Measurements from ENCODE around the gene NARS2.
A peak's percentile ranks its signal among the peaks of the same experiment; 100 is the strongest.
"Not testable (repeated sequence)": the region's sequence is repeated elsewhere in the genome, so short reads cannot be mapped to it uniquely, and the experiment has no call there.

Gene NARS2

DNA sequence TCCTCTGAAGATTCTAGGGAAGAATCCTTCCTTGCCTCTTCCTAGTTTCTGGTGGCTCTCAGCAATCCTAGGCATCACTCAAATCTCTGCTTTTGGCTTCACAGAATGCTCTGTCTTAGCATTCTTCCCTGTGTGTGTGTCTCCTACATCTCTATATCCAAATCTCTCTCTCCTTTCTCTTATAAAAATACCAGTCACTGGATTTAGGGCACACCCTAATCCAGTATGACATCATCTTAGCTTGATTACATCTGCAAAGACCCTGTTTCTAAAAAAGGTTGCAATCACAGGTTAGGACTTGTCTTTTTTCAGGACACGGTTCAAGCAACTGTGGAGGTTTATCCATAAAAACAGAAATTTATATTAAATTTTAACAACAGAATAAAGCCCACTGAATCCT lies 54.4 kb downstream of the NARS2 start:
- Histone ChIP-seq H3K27me3 (replicated peaks in 2 of 5; ENCODE audit: control insufficient read depth in 4 of 5, insufficient read depth in 5 of 5, low read length in 4 of 5) (no peaks in the 10 kb centered on the region), H3K4me1 (ENCODE audit: control extremely low read depth in 1 of 4, control insufficient read depth in 4 of 4, insufficient read depth in 4 of 4, low read length in 3 of 4) (no peaks in the 10 kb centered on the region), H3K4me3 (ENCODE audit: control insufficient read depth in 1 of 7, extremely low read depth in 1 of 7, insufficient read depth in 4 of 7, low read depth in 2 of 7, low read length in 6 of 7) (no peak overlapping the region), H3K27ac (ENCODE audit: insufficient read depth in 1 of 2, low read depth in 1 of 2, low read length in 2 of 2, poor library complexity in 1 of 2, severe bottlenecking in 2 of 2) (no peak overlapping the region), H3K9me3 (ENCODE audit: control extremely low read depth in 1 of 5, control insufficient read depth in 4 of 5, insufficient read depth in 2 of 5, low read depth in 1 of 5, low read length in 4 of 5) (peaks cover 0 to 6% (median 0%) of the 10 kb centered on the region in 5 experiments), H3K36me3 (ENCODE audit: control insufficient read depth in 4 of 4, insufficient read depth in 4 of 4, low read length in 3 of 4) (peaks cover 6 to 18% (median 9%) of the 10 kb centered on the region in 4 experiments)
- WGBS (ENCODE audit: insufficient coverage), result no CpG with 5 or more reads among the region's 1 CpG
- DNase-seq, result no peak
- ChIA-PET CTCF (interaction anchor here (0.7 to 1.4 kb wide), 4 partner anchors 15 to 100 kb away, joined by 3 to 4 read pairs (median 3); no protein-coding TSS in a partner anchor), POLR2A (interaction anchor here (0.6 kb wide), 1 partner anchor 17 kb away, joined by 3 read pairs; no protein-coding TSS in a partner anchor)

GRCh38 chr11:78516281-78516680 lies 58.4 kb downstream of the NARS2 start:
- ChIA-PET CTCF (interaction anchor here (0.6 to 2.1 kb wide), 2 partner anchors 21 to 37 kb away, joined by 4 to 7 read pairs; no protein-coding TSS in a partner anchor), POLR2A (no interaction called here)
- Histone ChIP-seq H3K4me1 (ENCODE audit: control extremely low read depth in 1 of 4, control insufficient read depth in 4 of 4, insufficient read depth in 4 of 4, low read length in 3 of 4) (no peaks in the 10 kb centered on the region), H3K9me3 (ENCODE audit: control extremely low read depth in 1 of 5, control insufficient read depth in 4 of 5, insufficient read depth in 2 of 5, low read depth in 1 of 5, low read length in 4 of 5) (no peaks in the 10 kb centered on the region), H3K4me3 (ENCODE audit: control insufficient read depth in 1 of 7, extremely low read depth in 1 of 7, insufficient read depth in 4 of 7, low read depth in 2 of 7, low read length in 6 of 7) (no peak overlapping the region), H3K27ac (ENCODE audit: insufficient read depth in 1 of 2, low read depth in 1 of 2, low read length in 2 of 2, poor library complexity in 1 of 2, severe bottlenecking in 2 of 2) (no peak overlapping the region), H3K36me3 (ENCODE audit: control insufficient read depth in 4 of 4, insufficient read depth in 4 of 4, low read length in 3 of 4) (peaks cover 2 to 12% (median 4%) of the 10 kb centered on the region in 4 experiments), H3K27me3 (replicated peaks in 2 of 5; ENCODE audit: control insufficient read depth in 4 of 5, insufficient read depth in 5 of 5, low read length in 4 of 5) (no peaks in the 10 kb centered on the region)
- no peak for DNase-seq
- WGBS (ENCODE audit: insufficient coverage), result 100% methylated on average over 2 of the region's 4 CpGs

- H3K27ac ChIP-seq (ENCODE audit: insufficient read depth in 1 of 2, low read depth in 1 of 2, low read length in 2 of 2, poor library complexity in 1 of 2, severe bottlenecking in 2 of 2), result no peak overlapping the region
- CTCF ChIA-PET, result no interaction called here
- POLR2A ChIA-PET, result no interaction called here
- WGBS (ENCODE audit: insufficient coverage), result 68% methylated on average over 4 of the region's 4 CpGs
- H3K4me3 ChIP-seq (ENCODE audit: control insufficient read depth in 1 of 7, extremely low read depth in 1 of 7, insufficient read depth in 4 of 7, low read depth in 2 of 7, low read length in 6 of 7), result no peak overlapping the region
- no peaks in the 10 kb centered on the region for H3K4me1 ChIP-seq (ENCODE audit: control extremely low read depth in 1 of 4, control insufficient read depth in 4 of 4, insufficient read depth in 4 of 4, low read length in 3 of 4)
- DNase-seq, result no peak
- H3K27me3 ChIP-seq (replicated peaks in 2 of 5; ENCODE audit: control insufficient read depth in 4 of 5, insufficient read depth in 5 of 5, low read length in 4 of 5), result no peaks in the 10 kb centered on the region
- peaks cover 2 to 14% (median 8%) of the 10 kb centered on the region in 4 experiments for H3K36me3 ChIP-seq (ENCODE audit: control insufficient read depth in 4 of 4, insufficient read depth in 4 of 4, low read length in 3 of 4)
- H3K9me3 ChIP-seq (ENCODE audit: control extremely low read depth in 1 of 5, control insufficient read depth in 4 of 5, insufficient read depth in 2 of 5, low read depth in 1 of 5, low read length in 4 of 5), result peaks cover 0 to 4% (median 0%) of the 10 kb centered on the region in 5 experiments
Measured at GRCh38 chr11:78514922-78515502, 59.7 kb downstream of the NARS2 start.

DNA sequence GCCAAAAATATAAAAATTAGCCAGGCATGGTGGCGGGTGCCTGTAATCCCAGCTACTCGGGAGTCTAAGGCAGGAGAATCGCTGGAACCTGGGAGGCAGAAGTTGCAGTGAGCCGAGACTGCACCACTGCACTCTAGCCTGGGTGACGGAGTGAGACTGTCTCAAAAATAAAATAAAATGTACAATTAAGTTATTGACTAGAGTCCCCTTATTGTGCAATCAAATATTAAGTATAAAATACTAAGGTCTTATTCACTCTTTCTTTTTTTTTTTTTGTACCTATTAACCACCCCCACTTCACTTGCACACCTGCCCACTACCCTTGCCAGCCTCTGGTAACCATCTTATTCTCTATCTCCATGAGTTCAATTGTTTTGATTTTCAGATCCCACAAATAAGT lies 61.6 kb downstream of the NARS2 start:
- H3K4me1 ChIP-seq (ENCODE audit: control extremely low read depth in 1 of 4, control insufficient read depth in 4 of 4, insufficient read depth in 4 of 4, low read length in 3 of 4); H3K9me3 ChIP-seq (ENCODE audit: control extremely low read depth in 1 of 5, control insufficient read depth in 4 of 5, insufficient read depth in 2 of 5, low read depth in 1 of 5, low read length in 4 of 5); H3K4me3 ChIP-seq (ENCODE audit: control insufficient read depth in 1 of 7, extremely low read depth in 1 of 7, insufficient read depth in 4 of 7, low read depth in 2 of 7, low read length in 6 of 7); H3K27me3 ChIP-seq (replicated peaks in 2 of 5; ENCODE audit: control insufficient read depth in 4 of 5, insufficient read depth in 5 of 5, low read length in 4 of 5); H3K27ac ChIP-seq (ENCODE audit: insufficient read depth in 1 of 2, low read depth in 1 of 2, low read length in 2 of 2, poor library complexity in 1 of 2, severe bottlenecking in 2 of 2); POLR2A ChIA-PET; CTCF ChIA-PET; DNase-seq: not testable (repeated sequence)
- peaks cover 2 to 16% (median 8%) of the 10 kb centered on the region in 4 experiments for H3K36me3 ChIP-seq (ENCODE audit: control insufficient read depth in 4 of 4, insufficient read depth in 4 of 4, low read length in 3 of 4)
- WGBS (ENCODE audit: insufficient coverage), result 100% methylated on average over 2 of the region's 5 CpGs

DNA sequence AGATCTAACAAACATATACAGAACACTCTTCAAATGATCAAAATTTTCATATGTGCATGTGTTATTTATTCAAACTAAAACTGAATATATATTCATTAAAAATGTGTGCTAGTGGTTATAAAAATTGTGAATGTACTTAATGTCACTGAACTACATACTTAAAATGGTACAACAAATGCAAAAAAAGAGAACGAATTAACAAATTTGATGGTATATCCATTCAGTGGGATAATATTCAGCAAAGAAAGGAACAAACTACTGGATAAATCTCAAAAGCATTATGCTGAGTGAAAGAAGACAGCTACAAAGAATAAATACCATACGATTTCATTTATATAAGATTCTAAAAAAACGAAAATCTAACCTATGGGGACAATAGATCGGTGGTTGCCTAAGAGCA lies 64.1 kb downstream of the NARS2 start:
- POLR2A ChIA-PET, result no interaction called here
- Histone ChIP-seq H3K9me3 (ENCODE audit: control extremely low read depth in 1 of 5, control insufficient read depth in 4 of 5, insufficient read depth in 2 of 5, low read depth in 1 of 5, low read length in 4 of 5) (peaks cover 0 to 6% (median 0%) of the 10 kb centered on the region in 5 experiments), H3K36me3 (ENCODE audit: control insufficient read depth in 4 of 4, insufficient read depth in 4 of 4, low read length in 3 of 4) (peaks cover 5 to 16% (median 6%) of the 10 kb centered on the region in 4 experiments), H3K27me3 (replicated peaks in 2 of 5; ENCODE audit: control insufficient read depth in 4 of 5, insufficient read depth in 5 of 5, low read length in 4 of 5) (no peaks in the 10 kb centered on the region), H3K4me3 (ENCODE audit: control insufficient read depth in 1 of 7, extremely low read depth in 1 of 7, insufficient read depth in 4 of 7, low read depth in 2 of 7, low read length in 6 of 7) (no peak overlapping the region), H3K27ac (ENCODE audit: insufficient read depth in 1 of 2, low read depth in 1 of 2, low read length in 2 of 2, poor library complexity in 1 of 2, severe bottlenecking in 2 of 2) (no peak overlapping the region), H3K4me1 (ENCODE audit: control extremely low read depth in 1 of 4, control insufficient read depth in 4 of 4, insufficient read depth in 4 of 4, low read length in 3 of 4) (no peaks in the 10 kb centered on the region)
- no peak for DNase-seq
- 100% methylated on average over 1 of the region's 4 CpGs for WGBS (ENCODE audit: insufficient coverage)
- CTCF ChIA-PET, result no interaction called here

- CTCF ChIA-PET, result no interaction called here
- H3K9me3 ChIP-seq (ENCODE audit: control extremely low read depth in 1 of 5, control insufficient read depth in 4 of 5, insufficient read depth in 2 of 5, low read depth in 1 of 5, low read length in 4 of 5), result peaks cover 0 to 6% (median 0%) of the 10 kb centered on the region in 5 experiments
- H3K4me3 ChIP-seq (ENCODE audit: control insufficient read depth in 1 of 7, extremely low read depth in 1 of 7, insufficient read depth in 4 of 7, low read depth in 2 of 7, low read length in 6 of 7), result no peak overlapping the region
- H3K27me3 ChIP-seq (replicated peaks in 2 of 5; ENCODE audit: control insufficient read depth in 4 of 5, insufficient read depth in 5 of 5, low read length in 4 of 5), result no peaks in the 10 kb centered on the region
- POLR2A ChIA-PET, result no interaction called here
- WGBS (ENCODE audit: insufficient coverage), result no CpG with 5 or more reads among the region's 1 CpG
- no peak for DNase-seq
- H3K4me1 ChIP-seq (ENCODE audit: control extremely low read depth in 1 of 4, control insufficient read depth in 4 of 4, insufficient read depth in 4 of 4, low read length in 3 of 4), result peaks cover 0 to under 1% (median 0%) of the 10 kb centered on the region in 4 experiments
- no peak overlapping the region for H3K27ac ChIP-seq (ENCODE audit: insufficient read depth in 1 of 2, low read depth in 1 of 2, low read length in 2 of 2, poor library complexity in 1 of 2, severe bottlenecking in 2 of 2)
- peaks cover 5 to 16% (median 6%) of the 10 kb centered on the region in 4 experiments for H3K36me3 ChIP-seq (ENCODE audit: control insufficient read depth in 4 of 4, insufficient read depth in 4 of 4, low read length in 3 of 4)
Measured at GRCh38 chr11:78510025-78510596, 64.6 kb downstream of the NARS2 start.

DNA sequence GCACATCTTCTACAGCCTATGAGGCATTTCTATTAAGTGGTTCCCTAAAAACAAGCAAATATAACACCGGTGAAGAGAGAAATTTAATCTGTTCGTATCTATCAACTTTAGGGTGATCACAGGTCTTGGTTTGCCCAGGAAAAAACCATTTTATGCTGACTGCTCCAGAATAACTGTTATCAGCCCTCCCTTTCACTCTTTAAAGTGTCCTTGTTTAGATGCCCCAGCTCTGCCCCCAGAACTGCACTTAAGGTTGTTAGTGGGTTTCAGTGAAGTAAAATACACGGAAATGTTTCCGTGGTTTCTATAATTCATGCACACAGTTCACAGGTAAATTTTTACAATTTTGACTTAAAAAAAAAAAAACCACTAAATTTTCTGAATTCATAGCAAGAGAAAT lies 70.0 kb downstream of the NARS2 start:
- no peak for DNase-seq
- 40% methylated on average over 1 of the region's 4 CpGs for WGBS (ENCODE audit: insufficient coverage)
- ChIA-PET POLR2A (interaction anchor here (0.6 to 0.7 kb wide), 2 partner anchors 62 to 870 kb away, joined by 3 to 6 read pairs; no protein-coding TSS in a partner anchor), CTCF (interaction anchor here (0.6 to 1.7 kb wide), 3 partner anchors 15 to 260 kb away, joined by 3 to 4 read pairs (median 3); no protein-coding TSS in a partner anchor)
- Histone ChIP-seq H3K27me3 (replicated peaks in 2 of 5; ENCODE audit: control insufficient read depth in 4 of 5, insufficient read depth in 5 of 5, low read length in 4 of 5) (no peaks in the 10 kb centered on the region), H3K36me3 (ENCODE audit: control insufficient read depth in 4 of 4, insufficient read depth in 4 of 4, low read length in 3 of 4) (peaks cover 2 to 6% (median 4%) of the 10 kb centered on the region in 4 experiments), H3K4me1 (ENCODE audit: control extremely low read depth in 1 of 4, control insufficient read depth in 4 of 4, insufficient read depth in 4 of 4, low read length in 3 of 4) (peaks cover 3 to 17% (median 7%) of the 10 kb centered on the region in 4 experiments), H3K27ac (ENCODE audit: insufficient read depth in 1 of 2, low read depth in 1 of 2, low read length in 2 of 2, poor library complexity in 1 of 2, severe bottlenecking in 2 of 2) (peak overlapping the region; percentile 42 to 79), H3K9me3 (ENCODE audit: control extremely low read depth in 1 of 5, control insufficient read depth in 4 of 5, insufficient read depth in 2 of 5, low read depth in 1 of 5, low read length in 4 of 5) (no peaks in the 10 kb centered on the region), H3K4me3 (ENCODE audit: control insufficient read depth in 1 of 7, extremely low read depth in 1 of 7, insufficient read depth in 4 of 7, low read depth in 2 of 7, low read length in 6 of 7) (peak overlapping the region in 4 of 7 experiments; percentile 4 to 50 (median 21))

Data from common myeloid progenitor, CD34-positive (primary cell).